Measurements from ENCODE around the gene C20orf204. TPM values are rescaled to one million over a fixed set of nuclear protein-coding genes. Genes with fewer than 3 reads are reported as not detected.
"Not testable (repeated sequence)": the region's sequence is repeated elsewhere in the genome, so short reads cannot be mapped to it uniquely, and the experiment has no call there.

Gene C20orf204
- total RNA-seq, 3 donors from 2014 or later = 1.0 to 1.8 (median 1.7) TPM

GRCh38 chr20:64006490-64006889, 29.5 kb upstream of the C20orf204 start:
- Histone ChIP-seq H3K9me3 (no peaks in the 10 kb centered on the region), H3K4me3 (no peak overlapping the region), H3K36me3 (ENCODE audit: low read depth) (peaks cover 14% of the 10 kb centered on the region), H3K4me1 (ENCODE audit: low read depth) (no peaks in the 10 kb centered on the region)
- DNase-seq (no peak), ATAC-seq (no peak)
- intact Hi-C loops (cut with DNase I, micrococcal nuclease) = no loop called here
- no peak for TF ChIP-seq CTCF (IDR thresholded peaks at IDR 0.05)

GRCh38 chr20:64006902-64007301, 29.1 kb upstream of the C20orf204 start:
- Histone ChIP-seq H3K9me3 (no peaks in the 10 kb centered on the region), H3K36me3 (ENCODE audit: low read depth) (peaks cover 14% of the 10 kb centered on the region), H3K4me1 (ENCODE audit: low read depth) (no peaks in the 10 kb centered on the region), H3K4me3 (no peak overlapping the region)
- ATAC-seq (no peak), DNase-seq (no peak)
- no peak for TF ChIP-seq CTCF (IDR thresholded peaks at IDR 0.05)
- intact Hi-C loops (cut with DNase I, micrococcal nuclease) = no loop called here

- intact Hi-C loops (cut with DNase I, micrococcal nuclease) = no loop called here
- Histone ChIP-seq H3K36me3 (ENCODE audit: low read depth) (peaks cover 17% of the 10 kb centered on the region), H3K9me3 (no peaks in the 10 kb centered on the region), H3K4me1 (ENCODE audit: low read depth) (no peaks in the 10 kb centered on the region), H3K4me3 (no peak overlapping the region)
- ATAC-seq (no peak), DNase-seq (no peak)
- no peak for TF ChIP-seq CTCF (IDR thresholded peaks at IDR 0.05)
These were observed 26.1 kb upstream of the C20orf204 start for GRCh38 chr20:64009811-64010387.

GRCh38 chr20:64010711-64011237, 25.2 kb upstream of the C20orf204 start:
- Histone ChIP-seq H3K4me1 (ENCODE audit: low read depth) (no peaks in the 10 kb centered on the region), H3K4me3 (no peak overlapping the region), H3K36me3 (ENCODE audit: low read depth) (peaks cover 19% of the 10 kb centered on the region), H3K9me3 (no peaks in the 10 kb centered on the region)
- TF ChIP-seq CTCF (IDR thresholded peaks at IDR 0.05) = no peak
- ATAC-seq (no peak), DNase-seq (no peak)
- intact Hi-C loops (cut with DNase I, micrococcal nuclease) = no loop called here

- Histone ChIP-seq H3K4me3 (no peak overlapping the region), H3K9me3 (no peaks in the 10 kb centered on the region), H3K4me1 (ENCODE audit: low read depth) (no peaks in the 10 kb centered on the region), H3K36me3 (ENCODE audit: low read depth) (peaks cover 19% of the 10 kb centered on the region)
- no peak for TF ChIP-seq CTCF (IDR thresholded peaks at IDR 0.05)
- no peak for ATAC-seq
- intact Hi-C loops (cut with DNase I, micrococcal nuclease) = no loop called here
- DNase-seq = no peak
These were observed 24.6 kb upstream of the C20orf204 start for GRCh38 chr20:64011366-64011779.

- H3K4me1 ChIP-seq (ENCODE audit: low read depth); intact Hi-C loops (cut with DNase I, micrococcal nuclease); ATAC-seq; H3K4me3 ChIP-seq; H3K9me3 ChIP-seq; DNase-seq: not testable (repeated sequence)
- peaks cover 19% of the 10 kb centered on the region for H3K36me3 ChIP-seq (ENCODE audit: low read depth)
These were observed 23.4 kb upstream of the C20orf204 start for GRCh38 chr20:64012385-64013154.

Data from mucosa of descending colon (tissue), 3 donors.